ENCODE data around the gene C3orf49. TPM values are rescaled to one million over a fixed set of nuclear protein-coding genes. Genes with fewer than 3 reads are reported as not detected.

The C3orf49 gene
- polyA plus RNA-seq, 3 donors = not detected

- no peak overlapping the region for H3K27ac ChIP-seq (ENCODE audit: low read depth, low read length)
These were observed 26.1 kb downstream of the C3orf49 start for GRCh38 chr3:63845215-63845614.

GRCh38 chr3:63847718-63848450 lies 28.8 kb downstream of the C3orf49 start:
- WGBS, 3 donors = 29 to 79% (median 77%) methylated on average over 1 of the region's 1 CpG
- H3K27ac ChIP-seq (ENCODE audit: low read depth, low read length) = no peak overlapping the region

More at GRCh38 chr3:63845215-63845614, 26.1 kb downstream of the C3orf49 start:
- 85 to 92% (median 89%) methylated on average over 4 of the region's 4 CpGs for WGBS, 3 donors

GRCh38 chr3:63849175-63849574 lies 30.1 kb downstream of the C3orf49 start:
- H3K27ac ChIP-seq (ENCODE audit: low read depth, low read length) = no peak overlapping the region
- WGBS, 3 donors = 90 to 96% (median 95%) methylated on average over 4 of the region's 4 CpGs

GRCh38 chr3:63851287-63851686 lies 32.2 kb downstream of the C3orf49 start:
- 95 to 99% (median 98%) methylated on average over 3 of the region's 3 CpGs for WGBS, 3 donors

GRCh38 chr3:63853106-63853505 lies 34.0 kb downstream of the C3orf49 start:
- whole genome bisulfite sequencing, 3 donors = 91 to 95% (median 93%) methylated on average over 4 of the region's 4 CpGs
- H3K27ac ChIP-seq (ENCODE audit: low read depth, low read length) = no peak overlapping the region

More at GRCh38 chr3:63851287-63851686, 32.2 kb downstream of the C3orf49 start:
- no peak overlapping the region for H3K27ac ChIP-seq (ENCODE audit: low read depth, low read length)

- no peak overlapping the region for H3K27ac ChIP-seq (ENCODE audit: low read depth, low read length)
- 29 to 38% (median 32%) methylated on average over 1 of the region's 1 CpG for WGBS, 3 donors
These were observed 36.3 kb downstream of the C3orf49 start for GRCh38 chr3:63855333-63855940.

- 93 to 96% (median 95%) methylated on average over 2 of the region's 2 CpGs for WGBS, 3 donors
- H3K27ac ChIP-seq (ENCODE audit: low read depth, low read length) = no peak overlapping the region
These were observed 38.2 kb downstream of the C3orf49 start for GRCh38 chr3:63857311-63857710.

GRCh38 chr3:63860776-63861175 lies 41.7 kb downstream of the C3orf49 start:
- no peak overlapping the region for H3K27ac ChIP-seq (ENCODE audit: low read depth, low read length)
- WGBS, 3 donors = 72 to 91% (median 80%) methylated on average over 3 of the region's 3 CpGs

- H3K27ac ChIP-seq (ENCODE audit: low read depth, low read length) = no peak overlapping the region
- WGBS, 3 donors = 88 to 92% (median 90%) methylated on average over 5 of the region's 5 CpGs
These were observed 42.2 kb downstream of the C3orf49 start for GRCh38 chr3:63861306-63861705.

GRCh38 chr3:63862804-63863149 lies 43.7 kb downstream of the C3orf49 start:
- WGBS, 3 donors = 20 to 25% (median 21%) methylated on average over 5 of the region's 5 CpGs
- no peak overlapping the region for H3K27ac ChIP-seq (ENCODE audit: low read depth, low read length)

GRCh38 chr3:63863150-63864007 lies 44.3 kb downstream of the C3orf49 start, which contains the start of the genes ATXN7 and THOC7:
Gene ATXN7 (plus strand): TSS chr3:63863867. CDS start chr3:63912599, 48,732 bp downstream.
Gene THOC7 (minus strand): TSS chr3:63863805. CDS start chr3:63863790, 15 bp downstream.
- H3K27ac ChIP-seq (ENCODE audit: low read depth, low read length) = peak within 1 kb of the TSS; percentile 15
- 0 to 1% (median 0%) methylated on average over 40 to 92 of the region's 98 CpGs for WGBS, 3 donors

- no peak overlapping the region for H3K27ac ChIP-seq (ENCODE audit: low read depth, low read length)
- 0 to 1% (median 1%) methylated on average over 77 to 93 of the region's 93 CpGs for WGBS, 3 donors
These were observed 45.2 kb downstream of the C3orf49 start for GRCh38 chr3:63864008-63864964.

GRCh38 chr3:63864965-63865327 lies 45.8 kb downstream of the C3orf49 start:
- WGBS, 3 donors = 2 to 6% (median 5%) methylated on average over 3 of the region's 3 CpGs
- H3K27ac ChIP-seq (ENCODE audit: low read depth, low read length) = no peak overlapping the region

GRCh38 chr3:63867225-63867624 lies 48.1 kb downstream of the C3orf49 start:
- WGBS, 3 donors = 94 to 100% (median 97%) methylated on average over 1 of the region's 1 CpG
- H3K27ac ChIP-seq (ENCODE audit: low read depth, low read length) = no peak overlapping the region

GRCh38 chr3:63869940-63870614 lies 51.0 kb downstream of the C3orf49 start:
- H3K27ac ChIP-seq (ENCODE audit: low read depth, low read length) = no peak overlapping the region
- 85 to 91% (median 86%) methylated on average over 3 of the region's 3 CpGs for WGBS, 3 donors

- H3K27ac ChIP-seq (ENCODE audit: low read depth, low read length) = no peak overlapping the region
- WGBS, 3 donors = 54 to 64% (median 55%) methylated on average over 2 of the region's 2 CpGs
These were observed 51.5 kb downstream of the C3orf49 start for GRCh38 chr3:63870615-63871005.

GRCh38 chr3:63872135-63872924 lies 53.2 kb downstream of the C3orf49 start:
- WGBS, 3 donors = 79 to 93% (median 85%) methylated on average over 2 of the region's 2 CpGs
- no peak overlapping the region for H3K27ac ChIP-seq (ENCODE audit: low read depth, low read length)
